Effector memory CD4-positive, alpha-beta T cell (primary cell): Measurements from ENCODE around the gene SCAI.
"Not testable (repeated sequence)": the region's sequence is repeated elsewhere in the genome, so short reads cannot be mapped to it uniquely, and the experiment has no call there.

Experiments
- DNase-seq, 3 donors: peaks; one replicate each; pipeline ENCODE4 v3.0.0-alpha.2; 2020
- H3K27ac ChIP-seq: 2 replicates; pipeline ENCODE4 v1.7.0; 2013; ENCODE audit warnings: mild to moderate bottlenecking, low read length, moderate library complexity; ENCODE audit not compliant: insufficient read depth, poor library complexity, severe bottlenecking
- H3K27me3 ChIP-seq: replicated peaks from 2 replicates; pipeline ENCODE4 v1.7.0; 2013; ENCODE audit warnings: mild to moderate bottlenecking, low read length; ENCODE audit not compliant: insufficient read depth, control insufficient read depth, poor library complexity, severe bottlenecking
- H3K36me3 ChIP-seq: 2 replicates; pipeline ENCODE4 v1.7.0; 2013; ENCODE audit warnings: mild to moderate bottlenecking, low read length, moderate library complexity; ENCODE audit not compliant: control insufficient read depth, insufficient read depth
- H3K4me1 ChIP-seq: 2 replicates; pipeline ENCODE4 v1.7.0; 2013; ENCODE audit warnings: low read length, mild to moderate bottlenecking; ENCODE audit not compliant: control insufficient read depth, insufficient read depth, poor library complexity, severe bottlenecking
- H3K4me3 ChIP-seq: 2 replicates; pipeline ENCODE4 v1.7.0; 2013; ENCODE audit warnings: low read length, low read depth, mild to moderate bottlenecking; ENCODE audit not compliant: insufficient read depth, poor library complexity, severe bottlenecking
- H3K9me3 ChIP-seq: 2 replicates; pipeline ENCODE4 v1.7.0; 2013; ENCODE audit warnings: mild to moderate bottlenecking, low read length, moderate library complexity; ENCODE audit not compliant: control insufficient read depth

SCAI gene

DNA sequence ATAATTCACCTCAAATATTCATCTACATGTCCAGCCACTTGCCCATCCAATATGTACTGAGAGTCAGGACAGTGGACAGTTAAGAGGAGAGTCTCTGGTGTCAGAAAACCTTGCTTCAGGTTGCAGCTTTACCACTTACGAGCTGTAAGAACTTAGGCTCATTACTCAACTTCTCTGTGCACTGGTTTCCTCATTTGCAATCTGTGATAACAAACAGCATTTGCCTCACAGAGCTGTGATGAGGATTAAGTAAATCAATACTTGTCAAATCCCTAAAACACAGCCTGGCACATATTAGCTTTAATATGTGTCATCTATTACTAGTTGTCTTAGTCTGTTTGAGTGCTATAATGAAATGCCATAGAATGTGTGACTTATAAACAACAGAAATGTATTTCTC is 211.0 kb downstream of the SCAI start:
- H3K9me3 ChIP-seq, result no peaks in the 10 kb centered on the region
- peaks cover 4% of the 10 kb centered on the region for H3K4me1 ChIP-seq
- no peaks in the 10 kb centered on the region for H3K27me3 ChIP-seq
- DNase-seq, result no peak
- H3K36me3 ChIP-seq, result peaks cover 48% of the 10 kb centered on the region
- H3K27ac ChIP-seq, result no peak overlapping the region
- H3K4me3 ChIP-seq, result no peak overlapping the region

DNA sequence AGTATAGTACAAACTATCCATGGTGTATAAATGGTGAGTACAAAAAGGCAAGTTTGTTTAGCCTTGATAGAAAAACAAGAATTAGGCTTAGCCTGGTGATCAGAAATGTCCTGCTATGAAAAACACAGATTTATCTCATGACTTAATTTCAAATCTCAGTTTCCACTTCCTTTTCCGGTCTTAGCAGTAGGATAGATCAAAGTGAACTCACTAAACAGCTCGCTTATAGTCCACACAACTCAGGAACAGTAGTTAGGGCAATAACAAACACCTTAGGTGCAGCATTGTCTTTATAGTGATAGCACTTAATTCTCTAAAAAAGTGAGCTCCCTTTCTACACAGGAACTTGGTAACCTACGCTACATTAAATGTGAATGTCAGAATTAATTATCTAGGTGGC is 213.9 kb downstream of the SCAI start:
- DNase-seq, result no peak
- Histone ChIP-seq H3K4me1 (peaks cover 4% of the 10 kb centered on the region), H3K27me3 (no peaks in the 10 kb centered on the region), H3K36me3 (peaks cover 41% of the 10 kb centered on the region), H3K4me3 (no peak overlapping the region), H3K9me3 (no peaks in the 10 kb centered on the region), H3K27ac (no peak overlapping the region)

DNA sequence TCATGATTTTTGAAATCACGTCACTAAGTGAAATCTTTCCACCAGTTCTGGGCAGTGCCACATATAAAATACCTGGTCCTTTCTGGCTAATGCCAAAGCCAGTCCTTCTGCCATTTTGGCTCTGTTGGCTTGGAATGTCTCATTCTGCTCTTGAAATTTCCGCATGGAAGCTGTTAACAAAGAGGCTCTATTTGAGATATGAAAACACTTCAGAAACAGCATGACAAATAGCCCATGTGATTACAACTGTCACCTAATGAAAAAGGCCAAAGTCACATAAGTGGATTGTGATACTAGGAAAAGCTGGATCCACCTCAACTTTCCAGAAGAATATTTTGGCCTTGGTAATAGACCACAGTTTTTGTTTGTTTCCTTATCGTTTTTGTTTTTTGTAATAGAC is 215.2 kb downstream of the SCAI start:
- Histone ChIP-seq H3K36me3 (peaks cover 34% of the 10 kb centered on the region), H3K9me3 (no peaks in the 10 kb centered on the region), H3K27ac (no peak overlapping the region), H3K4me3 (no peak overlapping the region), H3K4me1 (peaks cover 4% of the 10 kb centered on the region), H3K27me3 (no peaks in the 10 kb centered on the region)
- DNase-seq, result no peak

DNA sequence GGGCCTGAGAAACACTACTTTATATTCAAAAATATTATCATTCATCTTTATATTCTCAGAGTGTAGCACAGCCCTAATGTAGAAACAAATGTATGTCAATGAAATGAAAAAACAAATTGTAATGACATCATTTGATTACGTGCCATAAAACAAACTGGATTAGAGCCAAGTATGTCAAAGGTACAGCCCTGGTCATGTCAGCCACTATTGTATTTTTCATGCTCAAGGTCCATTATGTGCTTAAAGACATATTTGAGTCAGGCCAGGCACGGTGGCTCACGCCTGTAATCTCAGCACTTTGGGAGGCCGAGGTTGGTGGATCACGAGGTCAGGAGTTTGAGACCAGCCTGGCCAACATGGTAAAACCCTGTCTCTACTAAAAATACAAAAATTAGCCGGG is 222.9 kb downstream of the SCAI start:
- DNase-seq, H3K9me3 ChIP-seq, H3K27me3 ChIP-seq, H3K27ac ChIP-seq, H3K4me3 ChIP-seq, H3K4me1 ChIP-seq: not testable (repeated sequence)
- H3K36me3 ChIP-seq, result peaks cover 31% of the 10 kb centered on the region

DNA sequence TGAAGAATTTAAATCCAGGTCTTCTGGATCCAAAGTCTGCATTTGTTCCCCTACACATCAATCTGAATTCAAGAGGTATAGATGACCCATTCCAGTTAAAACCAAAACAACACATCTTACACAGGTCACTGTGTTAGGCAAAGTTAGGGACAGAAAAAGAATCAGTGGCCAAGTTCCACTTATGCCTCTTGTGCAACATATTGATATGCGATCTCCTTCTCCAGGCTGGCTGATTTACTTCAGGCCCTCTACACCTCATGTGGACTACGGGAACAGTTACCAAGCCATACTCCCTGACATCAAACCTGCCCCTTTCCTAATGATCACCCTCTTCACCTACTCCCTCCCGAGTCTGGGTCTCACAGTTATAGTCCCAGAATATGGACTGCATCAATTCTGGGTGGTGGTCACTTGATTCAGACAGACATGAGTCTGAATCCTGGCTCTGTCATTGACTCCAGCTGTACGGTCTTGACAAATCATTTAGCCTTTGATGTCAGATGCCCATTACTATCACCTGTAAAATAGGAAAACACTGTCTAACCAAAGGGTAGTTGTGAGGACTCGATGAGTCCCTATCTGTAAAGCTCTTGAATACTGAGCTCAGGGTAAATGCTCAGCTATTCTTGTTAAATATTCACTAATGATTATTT is 228.4 kb downstream of the SCAI start:
- Histone ChIP-seq H3K4me3 (no peak overlapping the region), H3K4me1 (no peaks in the 10 kb centered on the region), H3K36me3 (peaks cover 34% of the 10 kb centered on the region), H3K27ac (no peak overlapping the region), H3K9me3 (no peaks in the 10 kb centered on the region), H3K27me3 (no peaks in the 10 kb centered on the region)
- no peak for DNase-seq

DNA sequence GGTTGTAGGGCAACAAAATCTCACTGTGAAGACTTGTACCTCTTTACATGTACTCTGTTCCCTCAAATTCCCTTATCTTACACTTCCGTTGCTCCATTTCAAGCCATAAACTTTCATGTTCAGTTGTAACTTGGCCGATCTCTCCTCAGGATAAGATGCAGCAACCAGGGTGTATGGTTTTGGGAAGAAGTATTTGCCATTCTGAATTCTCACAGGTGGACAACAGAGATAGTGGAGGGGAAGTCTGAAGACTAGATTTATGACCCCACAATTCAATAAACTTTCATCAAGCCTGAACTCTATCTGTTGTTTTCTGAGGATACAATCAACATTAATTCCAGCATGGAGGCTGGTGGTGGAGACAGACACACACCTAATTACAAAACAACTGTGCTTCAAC is 229.9 kb downstream of the SCAI start:
- Histone ChIP-seq H3K9me3 (no peaks in the 10 kb centered on the region), H3K4me1 (no peaks in the 10 kb centered on the region), H3K4me3 (no peak overlapping the region), H3K27ac (no peak overlapping the region), H3K36me3 (peaks cover 29% of the 10 kb centered on the region), H3K27me3 (no peaks in the 10 kb centered on the region)
- no peak for DNase-seq

DNA sequence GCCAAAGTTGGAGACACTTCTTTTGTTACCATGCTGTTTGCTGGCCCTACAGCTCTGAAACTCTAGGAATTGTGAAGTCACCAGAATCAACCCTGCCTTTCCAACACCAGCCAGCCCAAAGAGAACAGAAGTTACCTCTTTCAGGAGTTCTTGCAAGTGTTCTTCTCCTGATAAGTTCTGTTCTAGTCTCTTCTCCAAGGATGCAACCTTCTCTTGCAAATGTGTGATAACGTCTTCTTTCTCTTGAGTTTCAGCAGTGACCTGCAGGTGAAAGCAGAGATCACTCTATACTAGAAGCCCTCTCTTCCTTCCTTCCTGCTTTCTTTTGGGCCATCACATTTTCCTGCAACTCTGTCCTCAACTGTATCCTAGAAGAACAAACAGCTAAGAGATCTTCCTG is 231.6 kb downstream of the SCAI start:
- H3K4me3 ChIP-seq, result no peak overlapping the region
- no peaks in the 10 kb centered on the region for H3K9me3 ChIP-seq
- H3K27me3 ChIP-seq, result no peaks in the 10 kb centered on the region
- no peaks in the 10 kb centered on the region for H3K4me1 ChIP-seq
- H3K27ac ChIP-seq, result no peak overlapping the region
- DNase-seq, result no peak
- H3K36me3 ChIP-seq, result peaks cover 37% of the 10 kb centered on the region

DNA sequence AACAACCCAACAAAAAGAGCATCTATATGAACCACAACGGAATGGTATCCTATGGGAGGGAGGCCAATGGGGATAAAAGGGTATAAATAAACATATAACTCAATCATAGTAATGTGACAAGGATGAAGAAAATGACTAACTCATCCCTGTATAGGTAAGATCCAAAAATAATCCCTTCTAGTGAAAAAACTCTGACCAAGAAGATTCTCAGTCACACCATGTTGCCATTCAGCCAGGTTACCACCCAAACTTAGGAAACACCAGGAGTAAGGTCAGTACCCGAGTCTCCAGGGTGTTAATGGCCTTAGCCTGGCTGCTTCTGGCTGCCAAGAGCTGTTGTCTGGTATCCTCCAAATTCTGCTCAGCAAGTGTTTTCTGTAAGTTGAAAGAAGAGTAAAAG is 235.2 kb downstream of the SCAI start:
- DNase-seq, result no peak
- Histone ChIP-seq H3K9me3 (no peaks in the 10 kb centered on the region), H3K36me3 (peaks cover 26% of the 10 kb centered on the region), H3K4me1 (no peaks in the 10 kb centered on the region), H3K27ac (no peak overlapping the region), H3K4me3 (no peak overlapping the region), H3K27me3 (no peaks in the 10 kb centered on the region)

DNA sequence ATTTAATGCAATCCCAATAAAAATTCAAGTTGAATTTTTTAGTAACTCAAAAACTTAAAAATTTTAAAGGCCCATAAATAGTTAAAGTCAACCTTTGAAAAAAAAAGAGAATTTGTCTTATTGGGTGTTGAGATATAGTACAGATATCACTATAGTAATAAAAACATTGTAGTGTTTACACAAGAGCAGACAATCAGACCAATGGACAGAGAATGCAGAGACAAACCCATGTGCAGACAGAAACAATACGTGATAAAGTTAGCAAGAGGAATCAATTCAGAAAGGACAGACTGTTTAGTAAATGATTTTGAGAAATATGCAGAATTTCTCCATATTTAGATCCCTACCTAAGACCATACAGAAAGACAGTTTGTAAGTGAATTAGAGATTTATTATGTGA is 236.4 kb downstream of the SCAI start:
- no peaks in the 10 kb centered on the region for H3K27me3 ChIP-seq
- peaks cover 23% of the 10 kb centered on the region for H3K36me3 ChIP-seq
- H3K9me3 ChIP-seq, result no peaks in the 10 kb centered on the region
- H3K4me1 ChIP-seq, result no peaks in the 10 kb centered on the region
- no peak overlapping the region for H3K4me3 ChIP-seq
- no peak for DNase-seq
- H3K27ac ChIP-seq, result no peak overlapping the region

DNA sequence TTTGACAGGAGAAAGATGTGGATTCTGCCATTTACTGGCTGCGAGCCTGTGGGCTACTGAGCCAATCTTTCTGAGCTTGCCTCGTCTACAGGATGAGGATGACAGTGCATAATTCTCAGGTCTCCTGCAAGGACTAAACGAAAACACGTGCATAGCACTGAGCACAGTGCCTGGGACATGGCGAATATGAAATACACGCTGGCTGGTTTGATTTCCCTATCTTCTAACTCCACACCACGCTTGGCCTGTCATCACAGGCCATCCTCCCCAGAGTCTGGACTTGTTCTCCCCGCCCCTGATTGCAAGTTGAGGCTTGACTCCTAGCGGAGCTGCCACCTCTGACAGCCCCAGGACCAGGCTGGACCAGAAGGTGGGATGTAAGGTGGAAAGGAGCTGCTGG is 243.5 kb downstream of the SCAI start:
- no peak for DNase-seq
- Histone ChIP-seq H3K9me3 (no peaks in the 10 kb centered on the region), H3K27me3 (no peaks in the 10 kb centered on the region), H3K36me3 (peaks cover 30% of the 10 kb centered on the region), H3K4me3 (no peak overlapping the region), H3K4me1 (no peaks in the 10 kb centered on the region), H3K27ac (no peak overlapping the region)
